A673 (cell line): Measurements from ENCODE around the gene MTNR1A. TPM values are rescaled to one million over a fixed set of nuclear protein-coding genes. Genes with fewer than 3 reads are reported as not detected.

Experiments used
- BruUV-seq: library from RNA; stranded (reverse); fragments of 400-500 nt; replicated peaks from 2 replicates; lab custom pipeline; 2021; lab: Mats Ljungman, UMichigan
- CTCF ChIA-PET: fragments of 300-600 bp; sonication (Branson Sonifier 250); formaldehyde crosslinking; loops from one replicate; lab custom pipeline; 2022; ENCODE audit warnings: antibody characterized with exemption; lab: Charles Lee
- POLR2A ChIA-PET: fragments of 300-600 bp; sonication (Branson Sonifier 250); formaldehyde crosslinking; loops from one replicate; lab custom pipeline; 2022; ENCODE audit warnings: antibody characterized with exemption; ENCODE audit not compliant: low non-redundant PET; lab: Charles Lee
- DNase-seq: peaks from one replicate; pipeline ENCODE4 v3.0.0-alpha.2; 2015; ENCODE audit warnings: low spot score
- H3K27ac ChIP-seq: fragments of 200-600 bp; sonication (generic); 2 replicates; pipeline ENCODE4 v1.5.1; 2016; ENCODE audit warnings: mixed run types, low read depth, mild to moderate bottlenecking, mixed read lengths, antibody characterized with exemption, low read length; ENCODE audit not compliant: poor library complexity, severe bottlenecking
- H3K27me3 ChIP-seq: fragments of 200-600 bp; sonication (generic); replicated peaks from 2 replicates; pipeline ENCODE4 v1.6.1; 2017; ENCODE audit warnings: mixed run types, low read depth, mild to moderate bottlenecking, mixed read lengths, antibody characterized with exemption, low read length; ENCODE audit not compliant: insufficient read depth, poor library complexity
- H3K36me3 ChIP-seq: fragments of 200-600 bp; sonication (generic); 2 replicates; pipeline ENCODE4 v1.6.1; 2016; ENCODE audit warnings: mixed run types, mild to moderate bottlenecking, mixed read lengths, antibody characterized with exemption, low read length; ENCODE audit not compliant: insufficient read depth, poor library complexity, severe bottlenecking
- H3K4me1 ChIP-seq: fragments of 200-600 bp; sonication (generic); 2 replicates; pipeline ENCODE4 v1.6.1; 2017; ENCODE audit warnings: mixed run types, mild to moderate bottlenecking, mixed read lengths, antibody characterized with exemption, low read length; ENCODE audit not compliant: insufficient read depth, poor library complexity, severe bottlenecking
- H3K4me3 ChIP-seq: fragments of 200-600 bp; sonication (generic); 2 replicates; pipeline ENCODE4 v1.5.1; 2016; ENCODE audit warnings: low read depth, mixed run types, mild to moderate bottlenecking, mixed read lengths, low read length; ENCODE audit not compliant: poor library complexity, severe bottlenecking
- H3K9me3 ChIP-seq: fragments of 200-600 bp; sonication (generic); 2 replicates; pipeline ENCODE4 v1.6.1; 2016; ENCODE audit warnings: mixed run types, low read depth, mild to moderate bottlenecking, mixed read lengths, antibody characterized with exemption, low read length; ENCODE audit not compliant: poor library complexity, severe bottlenecking
- CTCF ChIP-seq: fragments of 300-800, 200-600 bp; sonication (generic); conservative IDR thresholded peaks from 2 replicates; pipeline ENCODE4 v1.5.1; 2017; ENCODE audit warnings: low read depth, mild to moderate bottlenecking, antibody characterized with exemption, low read length, moderate library complexity, mixed read lengths
- EZH2 ChIP-seq: fragments of 200-600 bp; sonication (generic); IDR thresholded peaks from 2 replicates; pipeline ENCODE4 v1.6.1; 2017; ENCODE audit warnings: borderline replicate concordance, low read depth, mild to moderate bottlenecking, mixed read lengths, antibody characterized with exemption, low read length; ENCODE audit not compliant: poor library complexity, severe bottlenecking
- intact Hi-C: fragments of 100-400 bp; cut with micrococcal nuclease; formaldehyde crosslinking; loops from one replicate; pipeline ENCODE4 v1.10.0; 2022; ENCODE audit not compliant: unreplicated experiment
- total RNA-seq: library from RNA; stranded (reverse); gene quantifications from 2 replicates; pipeline ENCODE4 v1.2.3, GENCODE V29; 2021

MTNR1A gene
- total RNA-seq, 1 experiment from 2014 or later = 1.2 TPM

- Histone ChIP-seq H3K27ac (no peak overlapping the region), H3K9me3 (peaks cover 12% of the 10 kb centered on the region), H3K36me3 (peaks cover 12% of the 10 kb centered on the region), H3K4me1 (peaks cover 17% of the 10 kb centered on the region), H3K4me3 (no peak overlapping the region), H3K27me3 (no peaks in the 10 kb centered on the region)
- CTCF ChIA-PET = no interaction called here
- intact Hi-C loops = no loop called here
- BruUV-seq = no TSS peak
- no peak for TF ChIP-seq CTCF
- TF ChIP-seq EZH2 = no peak
- no peak for DNase-seq
- POLR2A ChIA-PET = no interaction called here
Measured at GRCh38 chr4:186487726-186488125, 67.6 kb downstream of the MTNR1A start.

GRCh38 chr4:186486172-186486571 lies 69.2 kb downstream of the MTNR1A start:
- no TSS peak for BruUV-seq
- Histone ChIP-seq H3K4me3 (no peak overlapping the region), H3K36me3 (peaks cover 7% of the 10 kb centered on the region), H3K27me3 (no peaks in the 10 kb centered on the region), H3K4me1 (peaks cover 25% of the 10 kb centered on the region), H3K27ac (peak overlapping the region; percentile 45), H3K9me3 (peaks cover 12% of the 10 kb centered on the region)
- DNase-seq = no peak
- POLR2A ChIA-PET = no interaction called here
- TF ChIP-seq CTCF (no peak), EZH2 (no peak)
- CTCF ChIA-PET = no interaction called here
- intact Hi-C loops = no loop called here

GRCh38 chr4:186485561-186486062 lies 69.8 kb downstream of the MTNR1A start:
- no TSS peak for BruUV-seq
- Histone ChIP-seq H3K9me3 (peaks cover 11% of the 10 kb centered on the region), H3K4me1 (peaks cover 25% of the 10 kb centered on the region), H3K4me3 (no peak overlapping the region), H3K27me3 (no peaks in the 10 kb centered on the region), H3K27ac (peak overlapping the region; percentile 45), H3K36me3 (peaks cover 4% of the 10 kb centered on the region)
- DNase-seq = no peak
- TF ChIP-seq EZH2 (no peak), CTCF (no peak)
- ChIA-PET CTCF (no interaction called here), POLR2A (interaction anchor here (0.7 kb wide), 1 partner anchor 58 kb away, joined by 4 read pairs; no protein-coding TSS in a partner anchor)
- intact Hi-C loops = no loop called here
